HEK293 (cell line): Measurements from ENCODE around the gene TEAD1.

ENCODE experiments used
- TCF7L2 ChIP-seq: IDR thresholded peaks from 2 replicates; pipeline ENCODE4 v1.6.1; 2011; ENCODE audit warnings: low read depth, mild to moderate bottlenecking, inconsistent platforms, low read length, moderate library complexity, borderline replicate concordance
- YY1 ChIP-seq: fragments of 450-650 bp; formaldehyde crosslinking; IDR thresholded peaks from 2 replicates; pipeline ENCODE4 v1.5.1; 2018; ENCODE audit warnings: missing biosample characterization, missing genetic modification characterization
- ZBTB21 ChIP-seq: fragments of 450-650 bp; formaldehyde crosslinking; IDR thresholded peaks from 2 replicates; pipeline ENCODE4 v1.5.1; 2017; ENCODE audit warnings: missing biosample characterization, missing genetic modification characterization
- ZNF473 ChIP-seq: fragments of 450-650 bp; formaldehyde crosslinking; IDR thresholded peaks from 2 replicates; pipeline ENCODE4 v1.5.1; 2017; ENCODE audit warnings: missing biosample characterization, missing genetic modification characterization
- ZNF530 ChIP-seq: fragments of 450-650 bp; formaldehyde crosslinking; IDR thresholded peaks from 2 replicates; pipeline ENCODE4 v1.5.1; 2016; ENCODE audit warnings: low read depth, missing biosample characterization, missing genetic modification characterization
- TF ChIP-seq, protein P1 (sequence below): fragments of 450-650 bp; formaldehyde crosslinking; conservative IDR thresholded peaks from 2 replicates; pipeline ENCODE4 v1.5.1; 2016; ENCODE audit warnings: low read depth, missing biosample characterization, missing genetic modification characterization
- TF ChIP-seq, protein P2 (sequence below): fragments of 450-650 bp; formaldehyde crosslinking; IDR thresholded peaks from 2 replicates; pipeline ENCODE4 v1.5.1; 2016; ENCODE audit warnings: missing biosample characterization, missing genetic modification characterization
- TF ChIP-seq, protein P3 (sequence below): fragments of 450-650 bp; formaldehyde crosslinking; IDR thresholded peaks from 2 replicates; pipeline ENCODE4 v1.5.1; 2016; ENCODE audit warnings: missing biosample characterization, missing genetic modification characterization
- TF ChIP-seq, protein P4 (sequence below): fragments of 450-650 bp; formaldehyde crosslinking; IDR thresholded peaks from 2 replicates; pipeline ENCODE4 v1.5.1; 2016; ENCODE audit warnings: missing biosample characterization, missing genetic modification characterization
- TF ChIP-seq, protein P5 (sequence below): fragments of 450-650 bp; formaldehyde crosslinking; IDR thresholded peaks from 2 replicates; pipeline ENCODE4 v1.5.1; 2016; ENCODE audit warnings: missing biosample characterization, missing genetic modification characterization

DNA sequence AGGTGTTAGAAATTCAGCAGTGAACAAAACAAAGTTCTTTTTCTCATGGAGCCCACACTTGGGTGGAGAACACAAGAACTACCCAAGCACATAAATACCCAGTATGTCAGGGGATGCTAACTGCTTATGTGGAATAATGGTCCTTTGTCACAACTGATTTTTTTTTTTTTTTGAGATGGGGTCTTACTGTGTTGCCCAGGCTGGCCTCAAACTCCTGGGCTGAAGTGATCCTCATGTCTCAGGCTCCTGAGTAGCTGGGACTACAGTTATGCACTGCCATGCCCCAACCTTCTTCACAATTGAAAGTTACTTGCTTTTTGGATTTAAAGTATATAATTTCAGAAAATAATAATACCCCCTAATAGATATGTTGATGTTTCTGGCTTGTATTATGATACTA is 212.3 kb downstream of the TEAD1 start:
- TF ChIP-seq ZBTB21 (tag by site-specific recombination) = no peak
- TF ChIP-seq YY1 = no peak
- TF ChIP-seq, protein P1, sequence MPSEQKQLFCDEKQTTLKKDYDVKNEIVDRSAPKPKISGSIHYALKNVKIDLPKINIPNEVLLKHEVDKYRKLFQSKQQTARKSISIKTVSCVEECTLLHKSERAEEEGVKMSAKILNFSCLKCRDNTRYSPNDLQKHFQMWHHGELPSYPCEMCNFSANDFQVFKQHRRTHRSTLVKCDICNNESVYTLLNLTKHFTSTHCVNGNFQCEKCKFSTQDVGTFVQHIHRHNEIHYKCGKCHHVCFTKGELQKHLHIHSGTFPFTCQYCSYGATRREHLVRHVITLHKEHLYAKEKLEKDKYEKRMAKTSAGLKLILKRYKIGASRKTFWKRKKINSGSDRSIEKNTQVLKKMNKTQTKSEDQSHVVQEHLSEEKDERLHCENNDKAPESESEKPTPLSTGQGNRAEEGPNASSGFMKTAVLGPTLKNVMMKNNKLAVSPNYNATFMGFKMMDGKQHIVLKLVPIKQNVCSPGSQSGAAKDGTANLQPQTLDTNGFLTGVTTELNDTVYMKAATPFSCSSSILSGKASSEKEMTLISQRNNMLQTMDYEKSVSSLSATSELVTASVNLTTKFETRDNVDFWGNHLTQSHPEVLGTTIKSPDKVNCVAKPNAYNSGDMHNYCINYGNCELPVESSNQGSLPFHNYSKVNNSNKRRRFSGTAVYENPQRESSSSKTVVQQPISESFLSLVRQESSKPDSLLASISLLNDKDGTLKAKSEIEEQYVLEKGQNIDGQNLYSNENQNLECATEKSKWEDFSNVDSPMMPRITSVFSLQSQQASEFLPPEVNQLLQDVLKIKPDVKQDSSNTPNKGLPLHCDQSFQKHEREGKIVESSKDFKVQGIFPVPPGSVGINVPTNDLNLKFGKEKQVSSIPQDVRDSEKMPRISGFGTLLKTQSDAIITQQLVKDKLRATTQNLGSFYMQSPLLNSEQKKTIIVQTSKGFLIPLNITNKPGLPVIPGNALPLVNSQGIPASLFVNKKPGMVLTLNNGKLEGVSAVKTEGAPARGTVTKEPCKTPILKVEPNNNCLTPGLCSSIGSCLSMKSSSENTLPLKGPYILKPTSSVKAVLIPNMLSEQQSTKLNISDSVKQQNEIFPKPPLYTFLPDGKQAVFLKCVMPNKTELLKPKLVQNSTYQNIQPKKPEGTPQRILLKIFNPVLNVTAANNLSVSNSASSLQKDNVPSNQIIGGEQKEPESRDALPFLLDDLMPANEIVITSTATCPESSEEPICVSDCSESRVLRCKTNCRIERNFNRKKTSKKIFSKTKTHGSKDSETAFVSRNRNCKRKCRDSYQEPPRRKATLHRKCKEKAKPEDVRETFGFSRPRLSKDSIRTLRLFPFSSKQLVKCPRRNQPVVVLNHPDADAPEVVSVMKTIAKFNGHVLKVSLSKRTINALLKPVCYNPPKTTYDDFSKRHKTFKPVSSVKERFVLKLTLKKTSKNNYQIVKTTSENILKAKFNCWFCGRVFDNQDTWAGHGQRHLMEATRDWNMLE = no peak
- TF ChIP-seq, protein P2, sequence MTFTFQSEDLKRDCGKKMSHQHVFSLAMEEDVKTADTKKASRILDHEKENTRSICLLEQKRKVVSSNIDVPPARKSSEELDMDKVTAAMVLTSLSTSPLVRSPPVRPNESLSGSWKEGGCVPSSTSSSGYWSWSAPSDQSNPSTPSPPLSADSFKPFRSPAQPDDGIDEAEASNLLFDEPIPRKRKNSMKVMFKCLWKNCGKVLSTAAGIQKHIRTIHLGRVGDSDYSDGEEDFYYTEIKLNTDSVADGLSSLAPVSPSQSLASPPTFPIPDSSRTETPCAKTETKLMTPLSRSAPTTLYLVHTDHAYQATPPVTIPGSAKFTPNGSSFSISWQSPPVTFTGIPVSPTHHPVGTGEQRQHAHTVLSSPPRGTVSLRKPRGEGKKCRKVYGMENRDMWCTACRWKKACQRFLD (tag by site-specific recombination) = no peak
- TF ChIP-seq, protein P3, sequence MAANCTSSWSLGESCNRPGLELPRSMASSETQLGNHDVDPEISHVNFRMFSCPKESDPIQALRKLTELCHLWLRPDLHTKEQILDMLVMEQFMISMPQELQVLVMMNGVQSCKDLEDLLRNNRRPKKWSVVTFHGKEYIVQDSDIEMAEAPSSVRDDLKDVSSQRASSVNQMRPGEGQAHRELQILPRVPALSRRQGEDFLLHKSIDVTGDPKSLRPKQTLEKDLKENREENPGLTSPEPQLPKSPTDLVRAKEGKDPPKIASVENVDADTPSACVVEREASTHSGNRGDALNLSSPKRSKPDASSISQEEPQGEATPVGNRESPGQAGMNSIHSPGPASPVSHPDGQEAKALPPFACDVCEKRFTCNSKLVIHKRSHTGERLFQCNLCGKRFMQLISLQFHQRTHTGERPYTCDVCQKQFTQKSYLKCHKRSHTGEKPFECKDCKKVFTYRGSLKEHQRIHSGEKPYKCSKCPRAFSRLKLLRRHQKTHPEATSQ = no peak
- TF ChIP-seq, protein P4, sequence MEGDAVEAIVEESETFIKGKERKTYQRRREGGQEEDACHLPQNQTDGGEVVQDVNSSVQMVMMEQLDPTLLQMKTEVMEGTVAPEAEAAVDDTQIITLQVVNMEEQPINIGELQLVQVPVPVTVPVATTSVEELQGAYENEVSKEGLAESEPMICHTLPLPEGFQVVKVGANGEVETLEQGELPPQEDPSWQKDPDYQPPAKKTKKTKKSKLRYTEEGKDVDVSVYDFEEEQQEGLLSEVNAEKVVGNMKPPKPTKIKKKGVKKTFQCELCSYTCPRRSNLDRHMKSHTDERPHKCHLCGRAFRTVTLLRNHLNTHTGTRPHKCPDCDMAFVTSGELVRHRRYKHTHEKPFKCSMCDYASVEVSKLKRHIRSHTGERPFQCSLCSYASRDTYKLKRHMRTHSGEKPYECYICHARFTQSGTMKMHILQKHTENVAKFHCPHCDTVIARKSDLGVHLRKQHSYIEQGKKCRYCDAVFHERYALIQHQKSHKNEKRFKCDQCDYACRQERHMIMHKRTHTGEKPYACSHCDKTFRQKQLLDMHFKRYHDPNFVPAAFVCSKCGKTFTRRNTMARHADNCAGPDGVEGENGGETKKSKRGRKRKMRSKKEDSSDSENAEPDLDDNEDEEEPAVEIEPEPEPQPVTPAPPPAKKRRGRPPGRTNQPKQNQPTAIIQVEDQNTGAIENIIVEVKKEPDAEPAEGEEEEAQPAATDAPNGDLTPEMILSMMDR (tag by site-specific recombination) = no peak
- TF ChIP-seq TCF7L2 = no peak
- TF ChIP-seq ZNF530 = no peak
- TF ChIP-seq, protein P5, sequence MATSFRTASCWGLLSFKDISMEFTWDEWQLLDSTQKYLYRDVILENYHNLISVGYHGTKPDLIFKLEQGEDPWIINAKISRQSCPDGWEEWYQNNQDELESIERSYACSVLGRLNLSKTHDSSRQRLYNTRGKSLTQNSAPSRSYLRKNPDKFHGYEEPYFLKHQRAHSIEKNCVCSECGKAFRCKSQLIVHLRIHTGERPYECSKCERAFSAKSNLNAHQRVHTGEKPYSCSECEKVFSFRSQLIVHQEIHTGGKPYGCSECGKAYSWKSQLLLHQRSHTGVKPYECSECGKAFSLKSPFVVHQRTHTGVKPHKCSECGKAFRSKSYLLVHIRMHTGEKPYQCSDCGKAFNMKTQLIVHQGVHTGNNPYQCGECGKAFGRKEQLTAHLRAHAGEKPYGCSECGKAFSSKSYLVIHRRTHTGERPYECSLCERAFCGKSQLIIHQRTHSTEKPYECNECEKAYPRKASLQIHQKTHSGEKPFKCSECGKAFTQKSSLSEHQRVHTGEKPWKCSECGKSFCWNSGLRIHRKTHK (tag by site-specific recombination) = no peak
- no peak for TF ChIP-seq ZNF473 (tag by site-specific recombination)
